A549 (cell line): ENCODE results near the gene FOXO1. TPM values are rescaled to one million over a fixed set of nuclear protein-coding genes. Genes with fewer than 3 reads are reported as not detected.

ENCODE experiments used
- ATAC-seq, 2 experiments: fragments of 200-7000 bp in 1 of 2; fragments of >200 bp in 1 of 2; cut with Nextera tagmentation in 1 of 2; cut with Tn5 transposase in 1 of 2; 3 replicates each; pipeline versions ENCODE4 v1.8.0 to v1.9.1; 2018 to 2020; ENCODE audit warnings: mild to moderate bottlenecking in 1 of 2, moderate library complexity in 1 of 2
- CTCF ChIA-PET: fragments of 300-600 bp; sonication (Branson Sonifier 250); formaldehyde crosslinking; extraction: SDS; loops from one replicate; lab custom pipeline; 2021; ENCODE audit warnings: antibody characterized with exemption, inconsistent platforms; lab: Yijun Ruan, JAX
- POLR2A ChIA-PET: fragments of 350-600 bp; formaldehyde crosslinking; extraction: SDS; loops from one replicate; lab custom pipeline; 2021; ENCODE audit warnings: antibody characterized with exemption, inconsistent platforms; lab: Yijun Ruan, JAX
- DNase-seq, 2 experiments: peaks; one replicate each; pipeline versions ENCODE4 v3.0.0 to v3.0.0-alpha.2; 2011 to 2016; ENCODE audit warnings: low read depth in 1 of 2, low spot score in 1 of 2
- FAIRE-seq: peaks from 2 replicates; lab custom pipeline; 2011; peaks lifted over from hg19 to GRCh38; lab: Jason Lieb, UNC
- H3K27ac ChIP-seq, 2 experiments: fragments of >200 bp; sonication (Bioruptor Twin); formaldehyde crosslinking; 3 replicates each; pipeline ENCODE4 v1.5.1; 2016 to 2017
- H3K4me1 ChIP-seq: fragments of >200 bp; sonication (Bioruptor Twin); formaldehyde crosslinking; 3 replicates; pipeline ENCODE4 v1.6.1; 2016
- H3K4me2 ChIP-seq: fragments of >200 bp; sonication (Bioruptor Twin); formaldehyde crosslinking; 3 replicates; pipeline ENCODE4 v1.6.1; 2016
- H3K4me3 ChIP-seq: fragments of >200 bp; sonication (Bioruptor Twin); formaldehyde crosslinking; 3 replicates; pipeline ENCODE4 v1.5.1; 2016
- H3K9me3 ChIP-seq: fragments of >200 bp; sonication (Bioruptor Twin); formaldehyde crosslinking; 3 replicates; pipeline ENCODE4 v1.6.1; 2016
- CEBPB ChIP-seq, 2 experiments: fragments of >200 bp in 1 of 2; sonication (Bioruptor Twin) in 1 of 2; formaldehyde crosslinking in 1 of 2; IDR thresholded peaks; 2 replicates each; pipeline ENCODE4 v1.6.1; 2012 to 2016
- CHD2 ChIP-seq: fragments of 150-350 bp; IDR thresholded peaks from 2 replicates; pipeline ENCODE4 v1.6.1; 2014; ENCODE audit warnings: low read length; ENCODE audit not compliant: partially characterized antibody
- CHD4 ChIP-seq: fragments of 200-600 bp; sonication (generic); IDR thresholded peaks from 2 replicates; pipeline ENCODE4 v1.6.1; 2016; ENCODE audit warnings: antibody characterized with exemption, mild to moderate bottlenecking, borderline replicate concordance
- EP300 ChIP-seq, 2 experiments: fragments of >200 bp; sonication (Bioruptor Twin); formaldehyde crosslinking; IDR thresholded peaks; 2 replicates in 1 of 2; 3 replicates in 1 of 2; pipeline ENCODE4 v1.6.1; 2016 to 2017
- FOSB ChIP-seq: fragments of 250-450 bp; sonication (Bioruptor Pico); IDR thresholded peaks from 2 replicates; pipeline ENCODE4 v1.5.0; 2020; ENCODE audit warnings: mild to moderate bottlenecking, moderate library complexity
- FOSL2 ChIP-seq, 2 experiments: fragments of 450-650 bp in 1 of 2; fragments of >200 bp in 1 of 2; sonication (Bioruptor Twin) in 1 of 2; formaldehyde crosslinking; IDR thresholded peaks; 2 replicates each; pipeline versions ENCODE4 v1.5.0 to v1.6.1; 2016 to 2020; ENCODE audit warnings: mild to moderate bottlenecking in 1 of 2, moderate library complexity in 1 of 2
- GATA3 ChIP-seq: IDR thresholded peaks from 2 replicates; pipeline ENCODE4 v1.6.1; 2012; ENCODE audit warnings: borderline replicate concordance
- HDAC2 ChIP-seq: fragments of 200-600 bp; sonication (generic); IDR thresholded peaks from 2 replicates; pipeline ENCODE4 v1.6.1; 2016
- HOXB5 ChIP-seq: fragments of 250-450 bp; sonication (Bioruptor Pico); IDR thresholded peaks from 2 replicates; pipeline ENCODE4 v1.5.0; 2020; ENCODE audit warnings: mild to moderate bottlenecking, moderate library complexity
- KDM5A ChIP-seq: fragments of 200-600 bp; sonication (generic); IDR thresholded peaks from 2 replicates; pipeline ENCODE4 v1.6.1; 2016; ENCODE audit warnings: antibody characterized with exemption, mild to moderate bottlenecking
- NFE2L2 ChIP-seq: fragments of 150-350 bp; conservative IDR thresholded peaks from 2 replicates; pipeline ENCODE4 v1.6.1; 2014; ENCODE audit warnings: low read length
- NR3C1 ChIP-seq: fragments of >200 bp; sonication (Bioruptor Twin); formaldehyde crosslinking; IDR thresholded peaks from 3 replicates; pipeline ENCODE4 v1.6.1; 2017
- POLR2AphosphoS2 ChIP-seq: conservative IDR thresholded peaks from 2 replicates; pipeline ENCODE4 v1.6.1; 2012; ENCODE audit warnings: low read length, improper control_type of control experiment, inconsistent platforms
- RARB ChIP-seq: fragments of 250-450 bp; sonication (Bioruptor Pico); IDR thresholded peaks from 2 replicates; pipeline ENCODE4 v1.8.0; 2021; ENCODE audit warnings: mild to moderate bottlenecking, moderate library complexity
- RFX5 ChIP-seq: fragments of 450-650 bp; IDR thresholded peaks from 2 replicates; pipeline ENCODE4 v1.7.1; 2014; ENCODE audit warnings: antibody characterized with exemption, mild to moderate bottlenecking, moderate library complexity
- RNF2 ChIP-seq: fragments of 200-600 bp; sonication (generic); IDR thresholded peaks from 2 replicates; pipeline ENCODE4 v1.6.1; 2016; ENCODE audit warnings: low read depth, mild to moderate bottlenecking, antibody characterized with exemption, moderate library complexity, borderline replicate concordance
- TFCP2L1 ChIP-seq: fragments of 250-450 bp; sonication (Bioruptor Pico); IDR thresholded peaks from 2 replicates; pipeline ENCODE4 v1.5.0; 2021; ENCODE audit warnings: mild to moderate bottlenecking
- TP53 ChIP-seq: fragments of 250-450 bp; sonication (Bioruptor Pico); IDR thresholded peaks from 2 replicates; pipeline ENCODE4 v1.5.0; 2021; ENCODE audit warnings: mild to moderate bottlenecking, moderate library complexity
- ZC3H11A ChIP-seq: fragments of 450-650 bp; IDR thresholded peaks from 2 replicates; pipeline ENCODE4 v1.6.1; 2014; ENCODE audit warnings: antibody characterized with exemption, mild to moderate bottlenecking
- ZFP36 ChIP-seq: fragments of 450-650 bp; IDR thresholded peaks from 2 replicates; pipeline ENCODE4 v1.6.1; 2014; ENCODE audit warnings: borderline replicate concordance; ENCODE audit not compliant: partially characterized antibody
- ZNF302 ChIP-seq: fragments of 250-450 bp; sonication (Bioruptor Pico); IDR thresholded peaks from 2 replicates; pipeline ENCODE4 v1.9.0; 2021; ENCODE audit warnings: inconsistent platforms, mild to moderate bottlenecking, moderate library complexity
- ZSCAN20 ChIP-seq: fragments of 250-450 bp; sonication (Bioruptor Pico); IDR thresholded peaks from 2 replicates; pipeline ENCODE4 v1.8.0; 2022; ENCODE audit warnings: mild to moderate bottlenecking, moderate library complexity
- WGBS: methylation state at CpG from one replicate; pipeline ENCODE4 v1.1.6; 2017; ENCODE audit errors: missing lambda C conversion rate; 5-methylcytosine and 5-hydroxymethylcytosine counted together
- polyA plus RNA-seq, 4 experiments: library from polyadenylated mRNA; depleted of rRNA in 3 of 4; stranded (reverse); fragments of >200 nt; fragmentation: RNase III in 1 of 4; extraction: RNeasy Plus Mini Kit Qiagen cat#74134 plus additional on column Dnase treatment in 1 of 4; gene quantifications; 2 replicates in 3 of 4; 3 replicates in 1 of 4; pipeline ENCODE4 v1.2.3, GENCODE V29; 2011 to 2017
- TF ChIP-seq, protein P1 (sequence below): fragments of 150-350 bp; IDR thresholded peaks from 2 replicates; pipeline ENCODE4 v1.6.1; 2014; ENCODE audit warnings: low read depth, mild to moderate bottlenecking, low read length
- TF ChIP-seq, protein P2 (sequence below): IDR thresholded peaks from 2 replicates; pipeline ENCODE4 v1.6.1; 2012; ENCODE audit warnings: low read depth, borderline replicate concordance
- TF ChIP-seq, protein P3 (sequence below): fragments of >200 bp; sonication (Bioruptor Twin); formaldehyde crosslinking; IDR thresholded peaks from 3 replicates; pipeline ENCODE4 v1.6.1; 2016
- TF ChIP-seq, protein P4 (sequence below): fragments of 250-450 bp; sonication (Bioruptor Pico); IDR thresholded peaks from 2 replicates; pipeline ENCODE4 v1.5.0; 2020; ENCODE audit warnings: low read depth, mild to moderate bottlenecking, moderate library complexity
- TF ChIP-seq, protein P5 (sequence below): fragments of >200 bp; sonication (Bioruptor Twin); formaldehyde crosslinking; IDR thresholded peaks from 3 replicates; pipeline ENCODE4 v1.5.1; 2016
- TF ChIP-seq, protein P6 (sequence below): IDR thresholded peaks from 2 replicates; pipeline ENCODE4 v1.6.1; 2012

The FOXO1 gene
- polyA plus RNA-seq, 2 of the 4 experiments (the other 2 are of a cell fraction) = 2.2 to 3.6 TPM

DNA sequence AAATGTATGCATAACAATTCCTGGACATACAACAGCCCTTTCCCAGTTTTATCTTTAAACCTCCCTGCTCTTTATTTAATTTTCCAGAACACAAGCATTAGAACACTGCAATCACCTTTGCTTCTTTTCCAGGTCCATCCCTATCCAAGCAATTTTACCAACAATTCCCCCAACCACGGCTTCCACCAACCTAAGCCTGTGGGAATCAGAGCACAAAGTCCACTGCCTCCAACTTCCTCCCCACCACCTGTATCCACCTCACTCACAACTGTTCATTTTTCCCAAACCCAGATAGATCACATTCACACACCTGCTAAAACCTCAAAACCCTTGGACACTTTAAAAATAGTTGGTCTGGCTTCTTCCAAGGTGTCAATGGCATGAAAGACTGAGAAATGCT, 39.5 kb downstream of the FOXO1 start:
- TF ChIP-seq RNF2 = no peak
- Histone ChIP-seq H3K4me2 (no peak overlapping the region), H3K4me1 (peaks cover 12% of the 10 kb centered on the region; the same call in 2 of the 3 replicates), H3K4me3 (no peak overlapping the region), H3K9me3 (no peaks in the 10 kb centered on the region), H3K27ac (no peak overlapping the region)
- 81% methylated on average over 1 of the region's 1 CpG for WGBS
- no peak for FAIRE-seq
- ATAC-seq = no peak
- no peak for DNase-seq
- POLR2A ChIA-PET = no interaction called here
- CTCF ChIA-PET = no interaction called here

DNA sequence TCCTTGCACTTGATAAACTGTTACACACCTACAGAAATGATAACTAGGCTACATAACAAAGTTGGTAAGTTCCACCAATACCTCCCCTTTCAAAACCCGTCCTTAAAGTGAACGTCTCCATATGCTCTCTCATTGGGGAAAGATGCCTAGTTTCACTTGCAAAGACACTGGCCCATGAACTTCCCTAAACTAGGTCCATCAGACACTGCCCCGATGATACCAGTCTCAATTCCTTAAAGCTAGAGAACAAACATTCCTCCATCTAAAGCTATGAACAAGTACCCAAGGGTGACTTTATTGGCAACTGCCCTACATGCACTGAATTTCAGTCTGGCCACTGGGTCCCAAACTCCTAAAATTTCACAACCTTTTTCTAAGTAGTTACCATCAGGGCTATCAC, 39.9 kb downstream of the FOXO1 start:
- WGBS = 90% methylated on average over 3 of the region's 3 CpGs
- no peak overlapping the region for H3K4me3 ChIP-seq
- H3K4me2 ChIP-seq = no peak overlapping the region
- no peaks in the 10 kb centered on the region for H3K9me3 ChIP-seq
- DNase-seq (no peak), ATAC-seq (no peak), FAIRE-seq (no peak)
- H3K27ac ChIP-seq = no peak overlapping the region
- H3K4me1 ChIP-seq = peaks cover 12% of the 10 kb centered on the region; the same call in 2 of the 3 replicates
- POLR2A ChIA-PET = no interaction called here
- TF ChIP-seq POLR2AphosphoS2 (no peak), CHD2 (no peak), ZFP36 (no peak), FOSL2 (IDR thresholded peaks at IDR 0.05) (no peak), FOSL2 (CRISPR knock-in tag; IDR thresholded peaks at IDR 0.05) (no peak), KDM5A (no peak), CHD4 (no peak), ZSCAN20 (CRISPR knock-in tag) (no peak), FOSB (CRISPR knock-in tag) (no peak), CEBPB (IDR thresholded peaks at IDR 0.05) (no peak), ZNF302 (CRISPR knock-in tag) (no peak)
- TF ChIP-seq, protein P1, sequence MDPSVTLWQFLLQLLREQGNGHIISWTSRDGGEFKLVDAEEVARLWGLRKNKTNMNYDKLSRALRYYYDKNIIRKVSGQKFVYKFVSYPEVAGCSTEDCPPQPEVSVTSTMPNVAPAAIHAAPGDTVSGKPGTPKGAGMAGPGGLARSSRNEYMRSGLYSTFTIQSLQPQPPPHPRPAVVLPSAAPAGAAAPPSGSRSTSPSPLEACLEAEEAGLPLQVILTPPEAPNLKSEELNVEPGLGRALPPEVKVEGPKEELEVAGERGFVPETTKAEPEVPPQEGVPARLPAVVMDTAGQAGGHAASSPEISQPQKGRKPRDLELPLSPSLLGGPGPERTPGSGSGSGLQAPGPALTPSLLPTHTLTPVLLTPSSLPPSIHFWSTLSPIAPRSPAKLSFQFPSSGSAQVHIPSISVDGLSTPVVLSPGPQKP = no peak
- TF ChIP-seq, protein P2, sequence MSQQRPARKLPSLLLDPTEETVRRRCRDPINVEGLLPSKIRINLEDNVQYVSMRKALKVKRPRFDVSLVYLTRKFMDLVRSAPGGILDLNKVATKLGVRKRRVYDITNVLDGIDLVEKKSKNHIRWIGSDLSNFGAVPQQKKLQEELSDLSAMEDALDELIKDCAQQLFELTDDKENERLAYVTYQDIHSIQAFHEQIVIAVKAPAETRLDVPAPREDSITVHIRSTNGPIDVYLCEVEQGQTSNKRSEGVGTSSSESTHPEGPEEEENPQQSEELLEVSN = no peak
- CTCF ChIA-PET = no interaction called here

DNA sequence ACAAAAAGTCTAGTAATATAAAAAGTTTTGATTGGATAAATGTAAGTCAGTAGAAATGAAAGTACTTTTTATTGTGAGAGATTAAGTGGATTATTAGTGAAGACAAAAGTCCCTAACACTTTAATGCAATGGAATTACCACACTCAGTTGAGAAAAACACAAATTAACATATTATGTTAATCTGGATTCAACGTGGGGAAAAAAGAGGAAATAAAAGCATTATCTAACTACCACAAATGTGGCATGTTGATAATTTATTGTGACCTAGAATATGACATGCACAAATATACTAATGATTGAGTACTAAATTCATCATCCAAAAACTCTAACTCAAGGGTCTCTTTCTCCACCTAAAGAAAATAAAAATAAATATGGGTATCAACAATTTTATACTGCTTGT, 41.5 kb downstream of the FOXO1 start:
- no peak for FAIRE-seq
- ATAC-seq = no peak
- no peak for DNase-seq

DNA sequence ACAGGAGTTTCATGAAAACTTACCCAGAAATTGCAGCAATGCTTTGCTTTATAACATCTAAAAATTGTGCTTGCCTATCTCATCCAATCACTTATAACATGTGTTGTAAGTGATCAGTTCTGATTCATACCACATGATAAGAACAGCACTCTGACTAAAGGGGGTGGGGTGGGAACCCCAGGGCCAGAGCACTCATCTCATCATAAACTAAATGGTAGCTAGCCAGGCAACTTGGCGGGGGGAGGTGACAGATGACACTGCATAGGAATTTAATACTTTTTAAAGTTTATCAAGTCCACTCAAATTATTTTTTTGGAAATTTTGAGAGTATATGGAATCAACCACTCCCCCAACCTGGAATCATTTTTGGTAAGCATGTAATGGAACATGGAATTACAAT, 42.1 kb downstream of the FOXO1 start:
- no peak overlapping the region for H3K4me3 ChIP-seq
- 96% methylated on average over 1 of the region's 1 CpG for WGBS
- H3K4me2 ChIP-seq = no peak overlapping the region
- ChIA-PET CTCF (no interaction called here), POLR2A (no interaction called here)
- H3K27ac ChIP-seq = no peak overlapping the region
- no peak for ATAC-seq
- DNase-seq = no peak
- H3K9me3 ChIP-seq = no peaks in the 10 kb centered on the region
- H3K4me1 ChIP-seq = peaks cover 17% of the 10 kb centered on the region; the same call in 2 of the 3 replicates
- FAIRE-seq = no peak
- TF ChIP-seq TFCP2L1 (CRISPR knock-in tag) (no peak), NFE2L2 (no peak), FOSB (CRISPR knock-in tag) (no peak), RARB (no peak)
- TF ChIP-seq, protein P3, sequence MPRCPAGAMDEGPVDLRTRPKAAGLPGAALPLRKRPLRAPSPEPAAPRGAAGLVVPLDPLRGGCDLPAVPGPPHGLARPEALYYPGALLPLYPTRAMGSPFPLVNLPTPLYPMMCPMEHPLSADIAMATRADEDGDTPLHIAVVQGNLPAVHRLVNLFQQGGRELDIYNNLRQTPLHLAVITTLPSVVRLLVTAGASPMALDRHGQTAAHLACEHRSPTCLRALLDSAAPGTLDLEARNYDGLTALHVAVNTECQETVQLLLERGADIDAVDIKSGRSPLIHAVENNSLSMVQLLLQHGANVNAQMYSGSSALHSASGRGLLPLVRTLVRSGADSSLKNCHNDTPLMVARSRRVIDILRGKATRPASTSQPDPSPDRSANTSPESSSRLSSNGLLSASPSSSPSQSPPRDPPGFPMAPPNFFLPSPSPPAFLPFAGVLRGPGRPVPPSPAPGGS = no peak
- TF ChIP-seq, protein P2 = no peak
- TF ChIP-seq, protein P4, sequence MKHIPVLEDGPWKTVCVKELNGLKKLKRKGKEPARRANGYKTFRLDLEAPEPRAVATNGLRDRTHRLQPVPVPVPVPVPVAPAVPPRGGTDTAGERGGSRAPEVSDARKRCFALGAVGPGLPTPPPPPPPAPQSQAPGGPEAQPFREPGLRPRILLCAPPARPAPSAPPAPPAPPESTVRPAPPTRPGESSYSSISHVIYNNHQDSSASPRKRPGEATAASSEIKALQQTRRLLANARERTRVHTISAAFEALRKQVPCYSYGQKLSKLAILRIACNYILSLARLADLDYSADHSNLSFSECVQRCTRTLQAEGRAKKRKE (CRISPR knock-in tag) = no peak
- TF ChIP-seq, protein P5, sequence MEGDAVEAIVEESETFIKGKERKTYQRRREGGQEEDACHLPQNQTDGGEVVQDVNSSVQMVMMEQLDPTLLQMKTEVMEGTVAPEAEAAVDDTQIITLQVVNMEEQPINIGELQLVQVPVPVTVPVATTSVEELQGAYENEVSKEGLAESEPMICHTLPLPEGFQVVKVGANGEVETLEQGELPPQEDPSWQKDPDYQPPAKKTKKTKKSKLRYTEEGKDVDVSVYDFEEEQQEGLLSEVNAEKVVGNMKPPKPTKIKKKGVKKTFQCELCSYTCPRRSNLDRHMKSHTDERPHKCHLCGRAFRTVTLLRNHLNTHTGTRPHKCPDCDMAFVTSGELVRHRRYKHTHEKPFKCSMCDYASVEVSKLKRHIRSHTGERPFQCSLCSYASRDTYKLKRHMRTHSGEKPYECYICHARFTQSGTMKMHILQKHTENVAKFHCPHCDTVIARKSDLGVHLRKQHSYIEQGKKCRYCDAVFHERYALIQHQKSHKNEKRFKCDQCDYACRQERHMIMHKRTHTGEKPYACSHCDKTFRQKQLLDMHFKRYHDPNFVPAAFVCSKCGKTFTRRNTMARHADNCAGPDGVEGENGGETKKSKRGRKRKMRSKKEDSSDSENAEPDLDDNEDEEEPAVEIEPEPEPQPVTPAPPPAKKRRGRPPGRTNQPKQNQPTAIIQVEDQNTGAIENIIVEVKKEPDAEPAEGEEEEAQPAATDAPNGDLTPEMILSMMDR = no peak

More for the DNA sequence above, 41.5 kb downstream of the FOXO1 start:
- H3K4me3 ChIP-seq = no peak overlapping the region
- H3K27ac ChIP-seq = no peak overlapping the region
- ChIA-PET POLR2A (no interaction called here), CTCF (no interaction called here)
- H3K9me3 ChIP-seq = no peaks in the 10 kb centered on the region
- H3K4me2 ChIP-seq = no peak overlapping the region
- 74% methylated on average over 1 of the region's 1 CpG for WGBS
- peaks cover 12% of the 10 kb centered on the region; the same call in 2 of the 3 replicates for H3K4me1 ChIP-seq
- no peak for TF ChIP-seq NR3C1
- TF ChIP-seq, protein P6, sequence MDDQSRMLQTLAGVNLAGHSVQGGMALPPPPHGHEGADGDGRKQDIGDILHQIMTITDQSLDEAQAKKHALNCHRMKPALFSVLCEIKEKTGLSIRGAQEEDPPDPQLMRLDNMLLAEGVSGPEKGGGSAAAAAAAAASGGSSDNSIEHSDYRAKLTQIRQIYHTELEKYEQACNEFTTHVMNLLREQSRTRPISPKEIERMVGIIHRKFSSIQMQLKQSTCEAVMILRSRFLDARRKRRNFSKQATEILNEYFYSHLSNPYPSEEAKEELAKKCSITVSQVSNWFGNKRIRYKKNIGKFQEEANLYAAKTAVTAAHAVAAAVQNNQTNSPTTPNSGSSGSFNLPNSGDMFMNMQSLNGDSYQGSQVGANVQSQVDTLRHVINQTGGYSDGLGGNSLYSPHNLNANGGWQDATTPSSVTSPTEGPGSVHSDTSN = no peak
- no peak for TF ChIP-seq GATA3
- TF ChIP-seq RFX5 = no peak
- no peak for TF ChIP-seq TP53 (CRISPR knock-in tag)
- TF ChIP-seq HDAC2 = no peak
- no peak for TF ChIP-seq ZFP36
- TF ChIP-seq EP300 (IDR thresholded peaks at IDR 0.05) = no peak
- no peak for TF ChIP-seq TFCP2L1 (CRISPR knock-in tag)
- no peak for TF ChIP-seq HOXB5 (CRISPR knock-in tag)
- TF ChIP-seq ZC3H11A = no peak
